K562 (cell line): ENCODE data around the gene DNPEP. TPM values are rescaled to one million over a fixed set of nuclear protein-coding genes. Genes with fewer than 3 reads are reported as not detected.

ENCODE experiments used
- BRD9 ChIP-seq: fragments of 450-650 bp; IDR thresholded peaks from 2 replicates; pipeline ENCODE4 v1.6.1; 2018; ENCODE audit warnings: low read depth; ENCODE audit not compliant: partially characterized antibody
- CBX1 ChIP-seq: sonication (generic); IDR thresholded peaks from 2 replicates; pipeline ENCODE4 v1.6.1; 2016; ENCODE audit warnings: antibody characterized with exemption, low read depth, mild to moderate bottlenecking
- CHD4 ChIP-seq: fragments of 200-600 bp; sonication (generic); IDR thresholded peaks from 3 replicates; pipeline ENCODE4 v1.6.1; 2012; ENCODE audit warnings: low read depth, mild to moderate bottlenecking, mixed read lengths, low read length, inconsistent platforms; ENCODE audit not compliant: insufficient read depth, insufficient replicate concordance, poor library complexity, severe bottlenecking
- CREBBP ChIP-seq: IDR thresholded peaks from one replicate; pipeline ENCODE4 v1.6.1; 2012; ENCODE audit warnings: low read depth, mild to moderate bottlenecking, control low read depth, inconsistent platforms, low read length
- JUND ChIP-seq, 2 experiments: IDR thresholded peaks; 2 replicates in 1 of 2; 3 replicates in 1 of 2; pipeline ENCODE4 v1.6.1; 2011; ENCODE audit warnings: borderline replicate concordance in 2 of 2, low read depth in 2 of 2, low read length in 2 of 2, improper control_type of control experiment in 1 of 2, missing biosample characterization in 1 of 2, missing genetic modification characterization in 1 of 2, missing genetic modification reagents in 1 of 2
- KLF13 ChIP-seq: fragments of 450-650 bp; IDR thresholded peaks from 2 replicates; pipeline ENCODE4 v1.6.1; 2016; ENCODE audit warnings: missing genetic modification characterization, low read depth, mild to moderate bottlenecking, missing compliant biosample characterization, moderate library complexity, borderline replicate concordance
- MCM5 ChIP-seq: fragments of 450-650 bp; IDR thresholded peaks from 2 replicates; pipeline ENCODE4 v1.6.1; 2016; ENCODE audit warnings: low read depth
- NELFE ChIP-seq: IDR thresholded peaks from 2 replicates; pipeline ENCODE4 v1.6.1; 2011; ENCODE audit warnings: mild to moderate bottlenecking; ENCODE audit not compliant: insufficient read depth, insufficient read length
- NEUROD1 ChIP-seq: fragments of 150-350 bp; IDR thresholded peaks from 2 replicates; pipeline ENCODE4 v1.6.1; 2014; ENCODE audit warnings: borderline replicate concordance, low read length, low read depth; ENCODE audit not compliant: partially characterized antibody
- POLR2A ChIP-seq: fragments of 450-650 bp; conservative IDR thresholded peaks from 2 replicates; pipeline ENCODE4 v1.6.1; 2016
- POLR2AphosphoS5 ChIP-seq: IDR thresholded peaks from 2 replicates; pipeline ENCODE4 v1.6.1; 2011; ENCODE audit warnings: mild to moderate bottlenecking, low read depth, low read length, moderate library complexity; ENCODE audit not compliant: control insufficient read depth, insufficient read depth
- PTRF ChIP-seq: fragments of 450-650 bp; IDR thresholded peaks from 2 replicates; pipeline ENCODE4 v1.6.1; 2016; ENCODE audit warnings: mild to moderate bottlenecking, missing genetic modification characterization, missing compliant biosample characterization
- RNF2 ChIP-seq: sonication (generic); IDR thresholded peaks from 2 replicates; pipeline ENCODE4 v1.6.1; 2016
- SRSF3 ChIP-seq: fragments of 200-400 bp; formaldehyde crosslinking; IDR thresholded peaks from 2 replicates; pipeline ENCODE4 v1.6.1; 2016; ENCODE audit warnings: mild to moderate bottlenecking, low read length, moderate library complexity; ENCODE audit not compliant: insufficient read depth
- YBX1 ChIP-seq: fragments of 450-650 bp; IDR thresholded peaks from 2 replicates; pipeline ENCODE4 v1.7.1; 2016; ENCODE audit warnings: mild to moderate bottlenecking
- ZKSCAN3 ChIP-seq: fragments of 250-450 bp; sonication (Bioruptor Pico); IDR thresholded peaks from 2 replicates; pipeline ENCODE4 v1.4.0; 2020
- ZNF143 ChIP-seq: sonication (generic); formaldehyde crosslinking; IDR thresholded peaks from 2 replicates; pipeline ENCODE4 v1.9.0; 2022; ENCODE audit warnings: mild to moderate bottlenecking, missing genetic modification reagents
- ZNF253 ChIP-seq: fragments of 250-450 bp; sonication (Bioruptor Pico); conservative IDR thresholded peaks from 2 replicates; pipeline ENCODE4 v1.6.1; 2021; ENCODE audit warnings: mild to moderate bottlenecking
- ZNF282 ChIP-seq: sonication (generic); formaldehyde crosslinking; IDR thresholded peaks from 2 replicates; pipeline ENCODE4 v1.8.1; 2023; ENCODE audit warnings: missing genetic modification reagents
- ZNF324 ChIP-seq: fragments of 250-450 bp; sonication (Bioruptor Pico); IDR thresholded peaks from 2 replicates; pipeline ENCODE4 v1.4.0; 2020; ENCODE audit warnings: mild to moderate bottlenecking
- ZNF408 ChIP-seq: fragments of 250-450 bp; sonication (Bioruptor Pico); IDR thresholded peaks from 2 replicates; pipeline ENCODE4 v1.4.0; 2020; ENCODE audit warnings: low read depth, mild to moderate bottlenecking, moderate library complexity
- ZNF717 ChIP-seq: fragments of 250-450 bp; sonication (Bioruptor Pico); IDR thresholded peaks from 2 replicates; pipeline ENCODE4 v1.5.0; 2021
- polyA plus RNA-seq, 8 experiments: library from polyadenylated mRNA; depleted of rRNA in 4 of 8; stranded (reverse) in 5 of 8; unstranded in 3 of 8; fragments of >200 nt; fragmentation: Nextera tagmentation in 2 of 8; fragmentation: Illumina TruSeq in 1 of 8; extraction: Ambion mirVana in 2 of 8; extraction: Trizol in 1 of 8; gene quantifications; 2 replicates each; pipeline versions ENCODE4 v1.2.1 to v1.2.3, GENCODE V29; 2011 to 2014; ENCODE audit warnings: inconsistent platforms in 1 of 8, missing spikeins in 1 of 8
- total RNA-seq, 7 experiments: library from RNA; depleted of rRNA in 6 of 7; stranded (reverse); fragments of >200 nt in 6 of 7; fragmentation: Illumina TruSeq in 2 of 7; extraction: Trizol in 2 of 7; gene quantifications; 2 replicates each; pipeline versions ENCODE4 v1.2.1 to v1.2.3, GENCODE V29; 2011 to 2021; ENCODE audit warnings: low replicate concordance in 1 of 7
- TF ChIP-seq, protein P1 (sequence below): fragments of 250-450 bp; sonication (Bioruptor Pico); IDR thresholded peaks from 2 replicates; pipeline ENCODE4 v1.4.0; 2020; ENCODE audit warnings: mild to moderate bottlenecking
- TF ChIP-seq, protein P2 (sequence below), 2 experiments: IDR thresholded peaks; 2 replicates each; pipeline ENCODE4 v1.6.1; 2011; ENCODE audit warnings: borderline replicate concordance in 1 of 2, control low read depth in 1 of 2, low read depth in 1 of 2, low read length in 1 of 2, mild to moderate bottlenecking in 1 of 2, mixed read lengths in 1 of 2, moderate library complexity in 1 of 2; ENCODE audit not compliant: insufficient read depth in 1 of 2, insufficient read length in 1 of 2, poor library complexity in 1 of 2, severe bottlenecking in 1 of 2; ENCODE audit errors: extremely low read depth in 1 of 2
- TF ChIP-seq, protein P3 (sequence below): sonication (generic); formaldehyde crosslinking; IDR thresholded peaks from 2 replicates; pipeline ENCODE4 v1.4.0; 2020; ENCODE audit warnings: mild to moderate bottlenecking, missing genetic modification reagents

Gene DNPEP
- total and polyA plus RNA-seq, 9 of the 15 experiments (the other 6 are each of a cell fraction or from before 2014, with no cell fraction given): 34.6 to 71.4 (median 45.5) TPM

DNA sequence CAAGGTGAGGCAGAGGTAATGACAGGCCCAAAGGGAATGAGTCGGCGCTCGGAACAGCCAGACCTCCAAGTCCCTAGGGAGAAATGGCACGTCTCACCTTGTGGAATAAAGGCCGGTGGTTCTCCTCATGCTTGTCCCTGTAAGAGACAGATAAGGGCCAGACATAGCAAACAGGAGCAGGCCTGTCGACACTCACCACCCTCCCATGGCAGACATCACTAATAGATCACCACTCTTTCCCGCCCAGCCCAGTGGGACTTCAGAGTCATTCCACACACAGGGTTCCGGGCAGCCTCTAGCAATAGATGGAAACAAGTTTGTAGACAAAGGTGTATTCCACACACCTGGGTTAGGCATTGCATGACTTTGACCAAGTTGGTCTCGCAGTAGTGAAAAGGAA lies 6.3 kb downstream of the DNPEP start (continued):
- TF ChIP-seq, protein P1, sequence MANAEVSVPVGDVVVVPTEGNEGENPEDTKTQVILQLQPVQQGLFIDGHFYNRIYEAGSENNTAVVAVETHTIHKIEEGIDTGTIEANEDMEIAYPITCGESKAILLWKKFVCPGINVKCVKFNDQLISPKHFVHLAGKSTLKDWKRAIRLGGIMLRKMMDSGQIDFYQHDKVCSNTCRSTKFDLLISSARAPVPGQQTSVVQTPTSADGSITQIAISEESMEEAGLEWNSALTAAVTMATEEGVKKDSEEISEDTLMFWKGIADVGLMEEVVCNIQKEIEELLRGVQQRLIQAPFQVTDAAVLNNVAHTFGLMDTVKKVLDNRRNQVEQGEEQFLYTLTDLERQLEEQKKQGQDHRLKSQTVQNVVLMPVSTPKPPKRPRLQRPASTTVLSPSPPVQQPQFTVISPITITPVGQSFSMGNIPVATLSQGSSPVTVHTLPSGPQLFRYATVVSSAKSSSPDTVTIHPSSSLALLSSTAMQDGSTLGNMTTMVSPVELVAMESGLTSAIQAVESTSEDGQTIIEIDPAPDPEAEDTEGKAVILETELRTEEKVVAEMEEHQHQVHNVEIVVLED (CRISPR knock-in tag): no peak
- TF ChIP-seq ZNF408 (CRISPR knock-in tag) (no peak), CREBBP (no peak), POLR2A (no peak), NELFE (no peak), ZKSCAN3 (CRISPR knock-in tag) (no peak), ZNF253 (CRISPR knock-in tag) (no peak), YBX1 (no peak), SRSF3 (no peak), ZNF143 (CRISPR knock-in tag) (no peak), NEUROD1 (no peak), JUND (IDR thresholded peaks at IDR 0.05; ENCODE audit: borderline replicate concordance, low read depth, low read length) (no peak), JUND (tag; IDR thresholded peaks at IDR 0.05; ENCODE audit: borderline replicate concordance, low read depth, low read length) (no peak), ZNF324 (CRISPR knock-in tag) (no peak), PTRF (tag) (no peak), CHD4 (no peak), ZNF282 (CRISPR knock-in tag) (no peak), MCM5 (no peak), ZNF717 (CRISPR knock-in tag) (no peak), CBX1 (no peak), BRD9 (no peak), KLF13 (no peak), POLR2AphosphoS5 (0 out of 2 replicates have a peak, but pooled peaks have one; percentile 27), RNF2 (no peak)
- TF ChIP-seq, protein P2, sequence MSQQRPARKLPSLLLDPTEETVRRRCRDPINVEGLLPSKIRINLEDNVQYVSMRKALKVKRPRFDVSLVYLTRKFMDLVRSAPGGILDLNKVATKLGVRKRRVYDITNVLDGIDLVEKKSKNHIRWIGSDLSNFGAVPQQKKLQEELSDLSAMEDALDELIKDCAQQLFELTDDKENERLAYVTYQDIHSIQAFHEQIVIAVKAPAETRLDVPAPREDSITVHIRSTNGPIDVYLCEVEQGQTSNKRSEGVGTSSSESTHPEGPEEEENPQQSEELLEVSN (IDR thresholded peaks at IDR 0.05; ENCODE audit: borderline replicate concordance in 1 of 2, extremely low read depth in 1 of 2, insufficient read depth in 1 of 2, insufficient read length in 1 of 2, low read depth in 1 of 2, low read length in 1 of 2, poor library complexity in 1 of 2, severe bottlenecking in 1 of 2): peak; percentile 12 to 41
- TF ChIP-seq, protein P3, sequence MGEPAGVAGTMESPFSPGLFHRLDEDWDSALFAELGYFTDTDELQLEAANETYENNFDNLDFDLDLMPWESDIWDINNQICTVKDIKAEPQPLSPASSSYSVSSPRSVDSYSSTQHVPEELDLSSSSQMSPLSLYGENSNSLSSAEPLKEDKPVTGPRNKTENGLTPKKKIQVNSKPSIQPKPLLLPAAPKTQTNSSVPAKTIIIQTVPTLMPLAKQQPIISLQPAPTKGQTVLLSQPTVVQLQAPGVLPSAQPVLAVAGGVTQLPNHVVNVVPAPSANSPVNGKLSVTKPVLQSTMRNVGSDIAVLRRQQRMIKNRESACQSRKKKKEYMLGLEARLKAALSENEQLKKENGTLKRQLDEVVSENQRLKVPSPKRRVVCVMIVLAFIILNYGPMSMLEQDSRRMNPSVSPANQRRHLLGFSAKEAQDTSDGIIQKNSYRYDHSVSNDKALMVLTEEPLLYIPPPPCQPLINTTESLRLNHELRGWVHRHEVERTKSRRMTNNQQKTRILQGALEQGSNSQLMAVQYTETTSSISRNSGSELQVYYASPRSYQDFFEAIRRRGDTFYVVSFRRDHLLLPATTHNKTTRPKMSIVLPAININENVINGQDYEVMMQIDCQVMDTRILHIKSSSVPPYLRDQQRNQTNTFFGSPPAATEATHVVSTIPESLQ (CRISPR knock-in tag): no peak
